NCI-H1092 treated with DMSO at 0.1 percent for 48 hours (cell line): ENCODE data around the gene FAM171A1.

Experiments used
- DNase-seq: peaks from one replicate; lab custom pipeline; 2025; lab: John Stamatoyannopoulos, UW

The FAM171A1 gene

DNA sequence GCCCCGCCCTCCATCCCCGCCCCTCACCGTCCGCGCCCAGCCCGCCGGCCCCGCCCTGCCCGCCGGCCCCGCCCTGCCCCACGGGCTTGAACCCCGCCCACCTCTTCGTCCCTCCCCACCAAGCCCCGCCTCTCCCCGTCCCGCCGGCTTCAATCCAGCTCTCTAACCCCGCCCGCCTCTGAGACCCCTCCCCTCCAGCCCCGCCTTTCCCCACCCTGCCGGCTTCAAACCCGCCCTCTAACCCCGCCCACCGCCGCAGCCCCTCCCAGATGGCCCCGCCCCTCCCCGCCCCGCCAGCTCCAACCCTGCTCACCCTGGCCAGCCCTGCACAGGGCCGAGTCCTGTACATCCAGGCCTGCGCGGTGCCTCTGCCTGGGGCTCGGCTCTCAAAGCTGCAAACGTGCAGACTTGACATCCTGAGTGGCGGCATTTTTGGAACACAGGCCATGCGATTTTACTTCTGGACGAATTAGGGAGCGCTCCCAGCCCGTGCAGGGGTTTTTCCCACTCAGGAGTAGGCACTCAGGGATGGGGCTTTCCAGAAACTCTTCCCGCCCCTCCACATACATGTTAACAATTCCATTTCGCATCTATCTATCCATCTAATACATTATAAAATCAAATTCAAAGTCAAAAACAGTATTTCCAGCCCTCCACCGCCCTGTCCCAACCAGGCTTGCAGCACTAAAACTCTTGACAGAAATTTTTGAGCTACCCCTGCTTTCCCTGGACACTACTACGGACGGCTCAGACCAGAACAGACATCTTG is 202.1 kb downstream of the FAM171A1 start:
- DNase-seq: peak; percentile 83

GRCh38 chr10:15168291-15168785 is 202.8 kb downstream of the FAM171A1 start, which contains the start of gene NMT2:
TSS of gene NMT2 (minus strand) at chr10:15168693. CDS start at chr10:15168612, 81 bp downstream.
- peak; percentile 83 for DNase-seq

DNA sequence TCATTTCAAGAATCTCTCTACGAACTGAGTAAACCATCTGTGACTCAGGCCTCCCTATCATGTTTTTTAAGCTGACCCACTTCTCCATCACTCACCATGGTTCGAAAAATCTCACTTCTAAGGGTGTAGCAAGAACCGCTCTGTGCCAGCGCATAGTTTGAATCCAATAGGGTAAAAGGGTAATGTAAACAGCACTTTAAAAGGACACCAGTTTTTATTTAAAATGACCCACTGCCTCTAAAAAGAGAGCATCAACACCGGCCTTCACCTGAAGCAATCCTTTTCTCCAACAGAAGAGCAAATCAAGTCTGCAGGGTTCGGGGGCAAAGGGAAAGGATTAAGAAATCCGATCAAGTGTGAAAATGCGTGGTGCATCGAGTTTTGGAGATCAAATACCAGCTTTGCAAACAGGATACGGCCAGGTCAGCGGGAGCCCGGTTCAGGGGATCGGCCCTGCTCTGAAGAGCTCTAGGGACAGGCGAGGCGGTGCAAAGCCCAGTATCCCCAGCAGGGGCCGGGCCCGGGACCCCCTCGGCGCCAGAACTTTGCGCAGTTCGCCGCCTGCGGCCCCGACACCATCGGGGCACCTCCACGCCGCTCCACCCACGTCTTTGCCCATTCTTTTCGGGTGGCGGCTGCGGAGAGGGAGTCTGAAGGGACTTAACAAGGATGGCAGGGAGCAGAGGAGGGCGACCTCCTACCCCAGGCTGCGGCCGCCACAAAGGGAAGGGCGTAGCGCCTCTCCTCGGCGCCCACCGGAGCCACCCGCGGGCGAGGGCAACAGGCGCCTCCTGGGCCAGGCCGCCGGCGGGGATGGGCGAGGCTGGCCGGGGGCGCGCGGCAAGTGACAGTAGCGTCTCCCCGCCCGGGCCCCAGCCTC is 203.4 kb downstream of the FAM171A1 start:
- DNase-seq: peak; percentile 11

- no peak for DNase-seq
These were observed 204.8 kb downstream of the FAM171A1 start for GRCh38 chr10:15166325-15166724.

GRCh38 chr10:15163253-15163828 is 207.7 kb downstream of the FAM171A1 start:
- no peak for DNase-seq
